Thyroid gland (tissue), 4 donors: ENCODE measurements around the gene GLYATL1B.

ENCODE experiments used
- POLR2A ChIP-seq, 2 donors: fragments of 450-650 bp; IDR thresholded peaks; one replicate each; pipeline ENCODE4 v1.6.1; 2017; ENCODE audit warnings: antibody characterized with exemption in 2 of 2, mild to moderate bottlenecking in 2 of 2, moderate library complexity in 1 of 2
- TF ChIP-seq, protein P1 (sequence below), 6 experiments: fragments of 200-600 bp in 3 of 6; fragments of 450-650 bp in 3 of 6; sonication (generic) in 3 of 6; IDR thresholded peaks; one replicate each; pipeline ENCODE4 v1.5.1; 2016 to 2019; ENCODE audit warnings: antibody characterized with exemption in 6 of 6, mild to moderate bottlenecking in 2 of 6, inconsistent platforms in 1 of 6, moderate library complexity in 1 of 6

DNA sequence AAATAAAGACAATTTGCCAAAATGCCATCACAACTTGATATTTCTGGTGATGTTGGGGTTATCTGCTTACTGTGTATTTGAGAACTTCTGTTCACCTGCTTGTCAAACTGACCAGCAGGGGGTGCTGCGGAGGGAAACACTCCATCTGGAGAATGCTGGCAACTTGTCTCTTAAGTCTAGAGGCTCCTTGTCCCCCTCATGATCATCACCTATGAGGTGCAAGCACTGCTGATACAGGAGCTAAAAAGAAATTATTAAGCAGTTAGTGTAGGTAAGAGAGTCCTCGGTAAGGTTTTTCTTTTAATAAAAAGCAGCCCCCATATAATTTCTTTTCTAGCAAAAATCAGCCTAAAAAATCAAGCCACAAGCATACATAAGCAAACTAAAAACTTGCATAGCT lies 32.7 kb upstream of the GLYATL1B start:
- TF ChIP-seq, protein P1, sequence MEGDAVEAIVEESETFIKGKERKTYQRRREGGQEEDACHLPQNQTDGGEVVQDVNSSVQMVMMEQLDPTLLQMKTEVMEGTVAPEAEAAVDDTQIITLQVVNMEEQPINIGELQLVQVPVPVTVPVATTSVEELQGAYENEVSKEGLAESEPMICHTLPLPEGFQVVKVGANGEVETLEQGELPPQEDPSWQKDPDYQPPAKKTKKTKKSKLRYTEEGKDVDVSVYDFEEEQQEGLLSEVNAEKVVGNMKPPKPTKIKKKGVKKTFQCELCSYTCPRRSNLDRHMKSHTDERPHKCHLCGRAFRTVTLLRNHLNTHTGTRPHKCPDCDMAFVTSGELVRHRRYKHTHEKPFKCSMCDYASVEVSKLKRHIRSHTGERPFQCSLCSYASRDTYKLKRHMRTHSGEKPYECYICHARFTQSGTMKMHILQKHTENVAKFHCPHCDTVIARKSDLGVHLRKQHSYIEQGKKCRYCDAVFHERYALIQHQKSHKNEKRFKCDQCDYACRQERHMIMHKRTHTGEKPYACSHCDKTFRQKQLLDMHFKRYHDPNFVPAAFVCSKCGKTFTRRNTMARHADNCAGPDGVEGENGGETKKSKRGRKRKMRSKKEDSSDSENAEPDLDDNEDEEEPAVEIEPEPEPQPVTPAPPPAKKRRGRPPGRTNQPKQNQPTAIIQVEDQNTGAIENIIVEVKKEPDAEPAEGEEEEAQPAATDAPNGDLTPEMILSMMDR (IDR thresholded peaks at IDR 0.05): peak in 4 of 6 experiments; percentile 18 to 63 (median 40)
- no peak for TF ChIP-seq POLR2A (IDR thresholded peaks at IDR 0.05)
